ENCODE measurements around the gene SLC24A4.

GRCh38 chr14:92470811-92471210 lies 147.8 kb downstream of the SLC24A4 start:
- TF ChIP-seq POLR2A (IDR thresholded peaks at IDR 0.05; ENCODE audit: borderline replicate concordance, extremely low read depth, insufficient read depth, insufficient read length) = no peak
- TF ChIP-seq RAD21 (IDR thresholded peaks at IDR 0.05; ENCODE audit: low read depth) = no peak
- TF ChIP-seq CTCF (IDR thresholded peaks at IDR 0.05 in 2 of 3, conservative IDR thresholded peaks at IDR 0.05 in 1 of 3; ENCODE audit: borderline replicate concordance in 1 of 3, insufficient read depth in 1 of 3, low read depth in 2 of 3, low read length in 2 of 3) = no peak
- no peak for TF ChIP-seq CBX3 (IDR thresholded peaks at IDR 0.05; ENCODE audit: low read depth)
- TF ChIP-seq TCF7L2 (IDR thresholded peaks at IDR 0.05; ENCODE audit: borderline replicate concordance, extremely low read depth, insufficient read depth, insufficient read length) = no peak
- TF ChIP-seq REST (IDR thresholded peaks at IDR 0.05; ENCODE audit: low read depth) = no peak
- TF ChIP-seq SIN3A (IDR thresholded peaks at IDR 0.05; ENCODE audit: low read depth) = no peak
- no peak for TF ChIP-seq EZH2phosphoT487 (IDR thresholded peaks at IDR 0.05; ENCODE audit: borderline replicate concordance)
- no peak for TF ChIP-seq MAX (IDR thresholded peaks at IDR 0.05)
- TF ChIP-seq POLR2AphosphoS5 (IDR thresholded peaks at IDR 0.05; ENCODE audit: low read depth, low read length) = no peak
- TF ChIP-seq JUND (IDR thresholded peaks at IDR 0.05) = no peak
- TF ChIP-seq SP1 (IDR thresholded peaks at IDR 0.05; ENCODE audit: low read depth) = no peak
- TF ChIP-seq YY1 (IDR thresholded peaks at IDR 0.05; ENCODE audit: extremely low read depth, insufficient replicate concordance, low read depth, low read length) = no peak
